ENCODE measurements around the gene LRRK2.

- TF ChIP-seq CTCF (IDR thresholded peaks at IDR 0.05) (no peak), POLR2A (IDR thresholded peaks at IDR 0.05) (no peak)
These were observed 75.7 kb downstream of the LRRK2 start for GRCh38 chr12:40300490-40300889.
